H1 (cell line): ENCODE measurements around the gene TBX2. TPM values are rescaled to one million over a fixed set of nuclear protein-coding genes. Genes with fewer than 3 reads are reported as not detected.
A peak's percentile ranks its signal among the peaks of the same experiment; 100 is the strongest.

Source experiments
- BACH1 ChIP-seq: IDR thresholded peaks from 2 replicates; pipeline ENCODE4 v1.6.1; 2012; ENCODE audit warnings: low read length, improper control_type of control experiment
- GABPA ChIP-seq: IDR thresholded peaks from 2 replicates; pipeline ENCODE4 v1.6.1; 2011; ENCODE audit warnings: mild to moderate bottlenecking, low read length, moderate library complexity, borderline replicate concordance; ENCODE audit not compliant: insufficient read depth
- KDM1A ChIP-seq: fragments of 200-600, 300-600 bp; sonication (generic); IDR thresholded peaks from 2 replicates; pipeline ENCODE4 v1.7.1; 2016; ENCODE audit warnings: mild to moderate bottlenecking, low read length, borderline replicate concordance
- polyA plus RNA-seq, 7 experiments: library from polyadenylated mRNA; depleted of rRNA in 3 of 7; stranded (reverse) in 5 of 7; unstranded in 2 of 7; fragments of >200 nt in 5 of 7; fragments of 200-250 nt in 2 of 7; gene quantifications; 1 replicate in 5 of 7; 2 replicates in 1 of 7; 4 replicates in 1 of 7; pipeline versions ENCODE4 v1.2.1 to v1.2.3, GENCODE V29; 2011 to 2013; ENCODE audit warnings: missing spikeins in 2 of 7, mixed read lengths in 2 of 7
- total RNA-seq: library from RNA; stranded (reverse); fragmentation: NEBNext Ultra II Directional; extraction: Animal tissue kit (Norgen Biotek cat#: 25700); gene quantifications from 2 replicates; pipeline ENCODE4 v1.2.1, GENCODE V29; 2021
- TF ChIP-seq, protein P1 (sequence below): fragments of 300-600 bp; sonication (generic); IDR thresholded peaks from 2 replicates; pipeline ENCODE4 v1.7.1; 2012; ENCODE audit warnings: low read length, moderate library complexity, mild to moderate bottlenecking, inconsistent platforms; ENCODE audit not compliant: insufficient replicate concordance
- TF ChIP-seq, protein P2 (sequence below), 3 experiments: IDR thresholded peaks; 1 replicate in 2 of 3; 2 replicates in 1 of 3; pipeline versions ENCODE4 v1.5.1 to v1.6.1; 2011; ENCODE audit warnings: low read length in 3 of 3, mild to moderate bottlenecking in 3 of 3, inconsistent platforms in 2 of 3, low read depth in 1 of 3, moderate library complexity in 1 of 3; ENCODE audit not compliant: insufficient read depth in 1 of 3; ENCODE audit errors: control extremely low read depth in 1 of 3
- TF ChIP-seq, protein P3 (sequence below): IDR thresholded peaks from 2 replicates; pipeline ENCODE4 v1.6.1; 2012; ENCODE audit warnings: inconsistent platforms

The TBX2 gene
- total and polyA plus RNA-seq, 2 of the 8 experiments (the other 6 are each of a cell fraction or from before 2014, with no cell fraction given), result not detected

DNA sequence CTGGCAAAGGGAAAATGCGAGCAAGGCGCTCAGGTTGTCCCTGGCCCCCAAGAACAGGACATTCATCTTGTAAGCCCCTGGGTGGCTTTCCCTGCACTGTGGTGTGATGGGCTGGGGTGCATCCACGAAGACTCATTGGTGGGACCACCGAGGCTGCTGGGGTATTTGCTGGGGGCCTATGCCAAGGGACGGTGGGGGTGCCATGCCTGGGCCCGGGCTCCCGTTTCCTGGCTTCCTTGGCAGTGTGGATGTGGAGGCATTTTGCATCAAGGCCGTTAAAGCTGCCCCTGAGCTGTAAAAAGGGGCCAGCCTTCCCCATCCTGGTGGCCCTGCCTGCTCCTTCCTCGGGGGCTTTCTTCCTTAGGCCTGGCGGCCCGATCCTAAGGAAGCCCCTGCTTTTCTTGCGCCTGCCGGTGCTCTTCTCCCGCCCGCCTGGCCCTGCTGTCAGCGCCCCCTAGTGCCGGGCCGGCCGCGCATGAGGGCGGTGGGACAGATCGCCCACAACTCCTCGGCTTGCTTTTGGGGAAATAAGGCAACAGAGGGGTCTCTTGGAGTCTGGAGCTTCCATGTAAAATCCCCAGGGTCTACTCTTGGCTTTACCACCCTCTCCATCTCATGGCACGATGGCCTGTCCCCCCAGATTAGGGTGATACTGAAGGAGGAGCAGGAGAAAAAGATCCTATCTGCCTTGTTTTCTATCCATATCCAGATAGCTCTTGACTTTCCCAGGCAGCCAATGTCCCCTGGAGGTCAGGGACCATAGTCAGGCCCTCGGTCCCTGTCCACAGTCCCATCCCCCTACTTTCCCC is 9.8 kb upstream of the TBX2 start (continued):
- TF ChIP-seq, protein P1, sequence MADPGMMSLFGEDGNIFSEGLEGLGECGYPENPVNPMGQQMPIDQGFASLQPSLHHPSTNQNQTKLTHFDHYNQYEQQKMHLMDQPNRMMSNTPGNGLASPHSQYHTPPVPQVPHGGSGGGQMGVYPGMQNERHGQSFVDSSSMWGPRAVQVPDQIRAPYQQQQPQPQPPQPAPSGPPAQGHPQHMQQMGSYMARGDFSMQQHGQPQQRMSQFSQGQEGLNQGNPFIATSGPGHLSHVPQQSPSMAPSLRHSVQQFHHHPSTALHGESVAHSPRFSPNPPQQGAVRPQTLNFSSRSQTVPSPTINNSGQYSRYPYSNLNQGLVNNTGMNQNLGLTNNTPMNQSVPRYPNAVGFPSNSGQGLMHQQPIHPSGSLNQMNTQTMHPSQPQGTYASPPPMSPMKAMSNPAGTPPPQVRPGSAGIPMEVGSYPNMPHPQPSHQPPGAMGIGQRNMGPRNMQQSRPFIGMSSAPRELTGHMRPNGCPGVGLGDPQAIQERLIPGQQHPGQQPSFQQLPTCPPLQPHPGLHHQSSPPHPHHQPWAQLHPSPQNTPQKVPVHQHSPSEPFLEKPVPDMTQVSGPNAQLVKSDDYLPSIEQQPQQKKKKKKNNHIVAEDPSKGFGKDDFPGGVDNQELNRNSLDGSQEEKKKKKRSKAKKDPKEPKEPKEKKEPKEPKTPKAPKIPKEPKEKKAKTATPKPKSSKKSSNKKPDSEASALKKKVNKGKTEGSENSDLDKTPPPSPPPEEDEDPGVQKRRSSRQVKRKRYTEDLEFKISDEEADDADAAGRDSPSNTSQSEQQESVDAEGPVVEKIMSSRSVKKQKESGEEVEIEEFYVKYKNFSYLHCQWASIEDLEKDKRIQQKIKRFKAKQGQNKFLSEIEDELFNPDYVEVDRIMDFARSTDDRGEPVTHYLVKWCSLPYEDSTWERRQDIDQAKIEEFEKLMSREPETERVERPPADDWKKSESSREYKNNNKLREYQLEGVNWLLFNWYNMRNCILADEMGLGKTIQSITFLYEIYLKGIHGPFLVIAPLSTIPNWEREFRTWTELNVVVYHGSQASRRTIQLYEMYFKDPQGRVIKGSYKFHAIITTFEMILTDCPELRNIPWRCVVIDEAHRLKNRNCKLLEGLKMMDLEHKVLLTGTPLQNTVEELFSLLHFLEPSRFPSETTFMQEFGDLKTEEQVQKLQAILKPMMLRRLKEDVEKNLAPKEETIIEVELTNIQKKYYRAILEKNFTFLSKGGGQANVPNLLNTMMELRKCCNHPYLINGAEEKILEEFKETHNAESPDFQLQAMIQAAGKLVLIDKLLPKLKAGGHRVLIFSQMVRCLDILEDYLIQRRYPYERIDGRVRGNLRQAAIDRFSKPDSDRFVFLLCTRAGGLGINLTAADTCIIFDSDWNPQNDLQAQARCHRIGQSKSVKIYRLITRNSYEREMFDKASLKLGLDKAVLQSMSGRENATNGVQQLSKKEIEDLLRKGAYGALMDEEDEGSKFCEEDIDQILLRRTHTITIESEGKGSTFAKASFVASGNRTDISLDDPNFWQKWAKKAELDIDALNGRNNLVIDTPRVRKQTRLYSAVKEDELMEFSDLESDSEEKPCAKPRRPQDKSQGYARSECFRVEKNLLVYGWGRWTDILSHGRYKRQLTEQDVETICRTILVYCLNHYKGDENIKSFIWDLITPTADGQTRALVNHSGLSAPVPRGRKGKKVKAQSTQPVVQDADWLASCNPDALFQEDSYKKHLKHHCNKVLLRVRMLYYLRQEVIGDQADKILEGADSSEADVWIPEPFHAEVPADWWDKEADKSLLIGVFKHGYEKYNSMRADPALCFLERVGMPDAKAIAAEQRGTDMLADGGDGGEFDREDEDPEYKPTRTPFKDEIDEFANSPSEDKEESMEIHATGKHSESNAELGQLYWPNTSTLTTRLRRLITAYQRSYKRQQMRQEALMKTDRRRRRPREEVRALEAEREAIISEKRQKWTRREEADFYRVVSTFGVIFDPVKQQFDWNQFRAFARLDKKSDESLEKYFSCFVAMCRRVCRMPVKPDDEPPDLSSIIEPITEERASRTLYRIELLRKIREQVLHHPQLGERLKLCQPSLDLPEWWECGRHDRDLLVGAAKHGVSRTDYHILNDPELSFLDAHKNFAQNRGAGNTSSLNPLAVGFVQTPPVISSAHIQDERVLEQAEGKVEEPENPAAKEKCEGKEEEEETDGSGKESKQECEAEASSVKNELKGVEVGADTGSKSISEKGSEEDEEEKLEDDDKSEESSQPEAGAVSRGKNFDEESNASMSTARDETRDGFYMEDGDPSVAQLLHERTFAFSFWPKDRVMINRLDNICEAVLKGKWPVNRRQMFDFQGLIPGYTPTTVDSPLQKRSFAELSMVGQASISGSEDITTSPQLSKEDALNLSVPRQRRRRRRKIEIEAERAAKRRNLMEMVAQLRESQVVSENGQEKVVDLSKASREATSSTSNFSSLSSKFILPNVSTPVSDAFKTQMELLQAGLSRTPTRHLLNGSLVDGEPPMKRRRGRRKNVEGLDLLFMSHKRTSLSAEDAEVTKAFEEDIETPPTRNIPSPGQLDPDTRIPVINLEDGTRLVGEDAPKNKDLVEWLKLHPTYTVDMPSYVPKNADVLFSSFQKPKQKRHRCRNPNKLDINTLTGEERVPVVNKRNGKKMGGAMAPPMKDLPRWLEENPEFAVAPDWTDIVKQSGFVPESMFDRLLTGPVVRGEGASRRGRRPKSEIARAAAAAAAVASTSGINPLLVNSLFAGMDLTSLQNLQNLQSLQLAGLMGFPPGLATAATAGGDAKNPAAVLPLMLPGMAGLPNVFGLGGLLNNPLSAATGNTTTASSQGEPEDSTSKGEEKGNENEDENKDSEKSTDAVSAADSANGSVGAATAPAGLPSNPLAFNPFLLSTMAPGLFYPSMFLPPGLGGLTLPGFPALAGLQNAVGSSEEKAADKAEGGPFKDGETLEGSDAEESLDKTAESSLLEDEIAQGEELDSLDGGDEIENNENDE, result no peak
- TF ChIP-seq BACH1 (no peak), KDM1A (no peak), GABPA (peak; percentile 70; the same call in 1 of the 2 replicates)
- TF ChIP-seq, protein P2, sequence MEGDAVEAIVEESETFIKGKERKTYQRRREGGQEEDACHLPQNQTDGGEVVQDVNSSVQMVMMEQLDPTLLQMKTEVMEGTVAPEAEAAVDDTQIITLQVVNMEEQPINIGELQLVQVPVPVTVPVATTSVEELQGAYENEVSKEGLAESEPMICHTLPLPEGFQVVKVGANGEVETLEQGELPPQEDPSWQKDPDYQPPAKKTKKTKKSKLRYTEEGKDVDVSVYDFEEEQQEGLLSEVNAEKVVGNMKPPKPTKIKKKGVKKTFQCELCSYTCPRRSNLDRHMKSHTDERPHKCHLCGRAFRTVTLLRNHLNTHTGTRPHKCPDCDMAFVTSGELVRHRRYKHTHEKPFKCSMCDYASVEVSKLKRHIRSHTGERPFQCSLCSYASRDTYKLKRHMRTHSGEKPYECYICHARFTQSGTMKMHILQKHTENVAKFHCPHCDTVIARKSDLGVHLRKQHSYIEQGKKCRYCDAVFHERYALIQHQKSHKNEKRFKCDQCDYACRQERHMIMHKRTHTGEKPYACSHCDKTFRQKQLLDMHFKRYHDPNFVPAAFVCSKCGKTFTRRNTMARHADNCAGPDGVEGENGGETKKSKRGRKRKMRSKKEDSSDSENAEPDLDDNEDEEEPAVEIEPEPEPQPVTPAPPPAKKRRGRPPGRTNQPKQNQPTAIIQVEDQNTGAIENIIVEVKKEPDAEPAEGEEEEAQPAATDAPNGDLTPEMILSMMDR (IDR thresholded peaks at IDR 0.05; ENCODE audit: control extremely low read depth in 1 of 3, insufficient read depth in 1 of 3, low read depth in 1 of 3, low read length in 3 of 3), result peak; percentile 90 to 93 (median 92)
- TF ChIP-seq, protein P3, sequence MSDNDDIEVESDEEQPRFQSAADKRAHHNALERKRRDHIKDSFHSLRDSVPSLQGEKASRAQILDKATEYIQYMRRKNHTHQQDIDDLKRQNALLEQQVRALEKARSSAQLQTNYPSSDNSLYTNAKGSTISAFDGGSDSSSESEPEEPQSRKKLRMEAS, result peak; percentile 68
